ENCODE measurements around the gene STAC2. TPM values are rescaled to one million over a fixed set of nuclear protein-coding genes. Genes with fewer than 3 reads are reported as not detected.
A peak's percentile ranks its signal among the peaks of the same experiment; 100 is the strongest.

Gene STAC2
- total and polyA plus RNA-seq, 12 donors, result 0.22 to 1.1 (median 0.48) TPM; not detected in 5

DNA sequence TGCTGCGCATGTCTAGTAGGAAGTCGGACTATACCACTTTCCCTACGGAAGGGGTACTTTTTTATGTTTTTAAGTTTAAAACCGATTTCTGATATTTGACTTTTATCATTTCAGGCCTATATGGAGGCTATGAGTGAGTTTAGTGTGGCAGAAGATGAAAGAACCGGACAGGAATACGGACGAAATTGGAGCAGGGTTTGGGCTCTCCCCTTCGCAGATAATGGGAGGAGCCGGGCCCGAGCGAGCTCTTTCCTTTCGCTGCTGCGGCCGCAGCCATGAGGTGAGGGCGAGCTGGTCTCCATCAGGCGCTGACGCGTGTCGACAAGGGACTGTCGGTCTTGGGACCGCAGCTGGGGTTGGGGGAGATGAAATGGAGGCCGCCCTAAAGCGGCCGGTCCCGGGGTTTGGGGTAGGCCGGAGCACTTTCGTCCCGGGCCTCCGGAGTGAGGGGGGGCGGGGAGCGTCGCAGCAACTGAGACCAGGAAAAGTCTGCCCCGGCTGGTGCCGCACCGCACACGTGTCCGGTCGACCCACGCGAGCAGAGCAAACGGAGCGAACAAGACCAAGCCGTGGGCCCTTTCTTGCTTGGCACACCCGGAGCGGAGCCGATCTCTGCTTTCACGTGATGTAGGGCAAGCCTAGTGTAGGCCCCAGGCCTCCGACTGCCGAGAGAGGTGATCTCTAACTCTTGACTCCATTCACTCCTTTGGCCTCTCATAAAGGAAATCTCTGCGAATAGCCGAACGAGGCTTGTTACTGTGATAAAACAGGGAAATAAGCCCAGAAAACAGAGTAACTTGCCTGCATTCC lies 25.5 kb downstream of the STAC2 start, which contains the start of gene RPL19:
RPL19 (plus strand) TSS at position 214 of the 810 bp plus-strand sequence; CDS start at position 276, 62 bp downstream.
- H3K9me3 ChIP-seq (replicated peaks in 1 of 3), result no peaks in the 10 kb centered on the region
- 0 to 1% (median 0%) methylated on average over 24 to 52 of the region's 52 CpGs for WGBS, 4 donors
- H3K36me3 ChIP-seq (replicated peaks in 1 of 2), result peaks cover 0 to 42% of the 10 kb centered on the region in 2 donors
- H3K4me3 ChIP-seq, result peak within 1 kb of the TSS; percentile 39 to 98 (median 78)
- peak; percentile 74 to 87 (median 78) for DNase-seq
- no peaks in the 10 kb centered on the region for H3K27me3 ChIP-seq
- H3K27ac ChIP-seq, result peak within 1 kb of the TSS; percentile 93 to 97 (median 95)
- TF ChIP-seq, protein P1, sequence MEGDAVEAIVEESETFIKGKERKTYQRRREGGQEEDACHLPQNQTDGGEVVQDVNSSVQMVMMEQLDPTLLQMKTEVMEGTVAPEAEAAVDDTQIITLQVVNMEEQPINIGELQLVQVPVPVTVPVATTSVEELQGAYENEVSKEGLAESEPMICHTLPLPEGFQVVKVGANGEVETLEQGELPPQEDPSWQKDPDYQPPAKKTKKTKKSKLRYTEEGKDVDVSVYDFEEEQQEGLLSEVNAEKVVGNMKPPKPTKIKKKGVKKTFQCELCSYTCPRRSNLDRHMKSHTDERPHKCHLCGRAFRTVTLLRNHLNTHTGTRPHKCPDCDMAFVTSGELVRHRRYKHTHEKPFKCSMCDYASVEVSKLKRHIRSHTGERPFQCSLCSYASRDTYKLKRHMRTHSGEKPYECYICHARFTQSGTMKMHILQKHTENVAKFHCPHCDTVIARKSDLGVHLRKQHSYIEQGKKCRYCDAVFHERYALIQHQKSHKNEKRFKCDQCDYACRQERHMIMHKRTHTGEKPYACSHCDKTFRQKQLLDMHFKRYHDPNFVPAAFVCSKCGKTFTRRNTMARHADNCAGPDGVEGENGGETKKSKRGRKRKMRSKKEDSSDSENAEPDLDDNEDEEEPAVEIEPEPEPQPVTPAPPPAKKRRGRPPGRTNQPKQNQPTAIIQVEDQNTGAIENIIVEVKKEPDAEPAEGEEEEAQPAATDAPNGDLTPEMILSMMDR (IDR thresholded peaks at IDR 0.05), result peak in 1 of 6 experiments; percentile 23
- TF ChIP-seq POLR2A (IDR thresholded peaks at IDR 0.05), result peak; percentile 56 to 57
- peaks cover 27 to 37% of the 10 kb centered on the region in 2 donors for H3K4me1 ChIP-seq (replicated peaks in 1 of 2)
- intact Hi-C loops (cut with DNase I), result no loop called here

DNA sequence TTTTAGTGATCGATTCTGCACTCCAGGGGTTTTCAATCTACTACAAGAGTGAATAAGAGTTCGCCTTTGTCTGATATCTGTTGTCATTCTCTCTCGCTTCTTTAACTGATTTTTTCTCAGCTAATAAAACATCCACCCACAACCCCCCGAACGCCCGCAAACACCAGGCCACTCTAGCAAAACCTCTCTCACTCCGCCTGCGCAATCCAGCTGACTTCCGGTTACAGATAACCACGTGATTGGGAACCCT lies 26.0 kb downstream of the STAC2 start:
- H3K9me3 ChIP-seq (replicated peaks in 1 of 3), result no peaks in the 10 kb centered on the region
- H3K4me1 ChIP-seq (replicated peaks in 1 of 2), result peaks cover 27 to 37% of the 10 kb centered on the region in 2 donors
- no peaks in the 10 kb centered on the region for H3K27me3 ChIP-seq
- H3K27ac ChIP-seq, result peak overlapping the region; percentile 93 to 97 (median 95)
- WGBS, 4 donors, result 0 to 1% (median 0%) methylated on average over 10 of the region's 10 CpGs
- intact Hi-C loops (cut with DNase I), result no loop called here
- peak; percentile 88 to 97 (median 95) for DNase-seq
- H3K4me3 ChIP-seq, result peak overlapping the region in 2 of 4 donors; percentile 73 to 83
- peaks cover 0 to 37% of the 10 kb centered on the region in 2 donors for H3K36me3 ChIP-seq (replicated peaks in 1 of 2)
- TF ChIP-seq, protein P1 (IDR thresholded peaks at IDR 0.05), result no peak
- peak in 1 of 2 donors; percentile 70 for TF ChIP-seq POLR2A (IDR thresholded peaks at IDR 0.05)

DNA sequence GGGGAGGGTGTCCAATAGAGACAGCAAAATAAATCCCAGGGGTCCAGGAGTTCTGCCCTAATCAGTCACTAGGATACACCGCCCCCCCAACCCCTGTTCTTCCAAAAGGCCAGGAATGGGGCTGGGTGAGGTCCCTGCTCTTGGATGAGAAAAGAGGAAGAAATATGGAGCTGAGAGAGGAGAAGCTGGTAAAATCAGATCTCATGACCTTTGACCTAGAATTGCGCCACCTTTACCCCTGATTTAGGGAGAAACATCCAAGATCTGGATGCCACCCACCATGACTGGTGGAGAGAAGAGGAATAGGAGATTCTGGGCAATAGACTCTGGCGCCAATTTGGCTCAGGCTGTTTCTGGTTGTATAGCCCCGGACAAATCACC lies 27.6 kb downstream of the STAC2 start:
- H3K27me3 ChIP-seq, result no peaks in the 10 kb centered on the region
- peaks cover 27 to 37% of the 10 kb centered on the region in 2 donors for H3K4me1 ChIP-seq (replicated peaks in 1 of 2)
- peaks cover 0 to 22% of the 10 kb centered on the region in 2 donors for H3K36me3 ChIP-seq (replicated peaks in 1 of 2)
- intact Hi-C loops (cut with DNase I), result no loop called here
- no peaks in the 10 kb centered on the region for H3K9me3 ChIP-seq (replicated peaks in 1 of 3)
- 59 to 77% (median 66%) methylated on average over 4 of the region's 4 CpGs for WGBS, 4 donors
- H3K4me3 ChIP-seq, result peak overlapping the region in 1 of 4 donors; percentile 77
- TF ChIP-seq, protein P1 (IDR thresholded peaks at IDR 0.05), result no peak
- no peak for TF ChIP-seq POLR2A (IDR thresholded peaks at IDR 0.05)
- peak overlapping the region in 3 of 5 donors; percentile 4 to 96 (median 79) for H3K27ac ChIP-seq
- peak in 2 of 7 donors; percentile 35 to 38 for DNase-seq

DNA sequence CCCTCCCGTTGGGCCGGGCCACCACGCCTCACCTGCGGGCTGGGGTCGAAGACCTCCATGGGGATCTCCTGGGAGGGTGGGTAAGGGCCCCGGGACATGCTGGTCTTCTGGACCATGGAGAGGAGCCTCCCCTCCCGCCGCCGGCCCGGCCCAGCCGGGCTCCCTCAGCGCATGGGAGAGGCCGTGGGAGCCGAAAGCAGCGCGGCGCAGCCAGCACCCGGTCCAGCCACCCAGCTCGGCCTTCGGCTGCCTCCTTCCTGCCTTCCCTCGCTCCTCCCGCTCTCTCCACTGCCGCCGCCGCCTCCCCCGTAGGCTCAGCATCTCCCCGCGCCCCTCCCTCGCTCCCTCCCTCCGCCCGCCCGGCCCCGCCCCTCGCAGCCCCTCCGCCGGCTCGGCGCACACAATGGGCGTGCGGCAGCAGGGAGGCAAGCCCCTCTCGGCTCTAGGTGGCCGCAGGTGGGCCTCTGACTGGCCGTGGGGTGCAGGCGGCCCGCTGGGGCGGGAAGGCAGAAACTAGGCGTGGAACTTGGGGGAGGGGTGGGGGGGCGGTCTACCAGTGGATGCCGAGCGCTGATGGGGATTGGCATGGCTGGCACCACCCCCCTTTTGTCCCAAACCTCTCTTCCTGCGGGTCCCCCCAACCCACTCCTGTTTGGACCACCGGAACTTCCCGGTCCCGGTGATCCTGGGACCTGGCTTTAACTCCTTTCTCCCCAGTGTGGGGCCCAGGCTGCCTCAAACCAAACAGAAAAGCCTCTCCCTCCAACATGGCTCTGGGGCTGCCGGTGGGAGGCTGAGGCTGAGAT lies 28.2 kb downstream of the STAC2 start, which contains the start of gene CACNB1:
CACNB1 (minus strand) TSS at position 290 of the 806 bp plus-strand sequence; CDS start at position 116, 174 bp downstream.
- peaks cover 27 to 35% of the 10 kb centered on the region in 2 donors for H3K4me1 ChIP-seq (replicated peaks in 1 of 2)
- H3K27me3 ChIP-seq, result no peaks in the 10 kb centered on the region
- intact Hi-C loops (cut with DNase I), result no loop called here
- peak; percentile 72 to 83 (median 76) for DNase-seq
- H3K36me3 ChIP-seq (replicated peaks in 1 of 2), result peaks cover 0 to 16% of the 10 kb centered on the region in 2 donors
- no peaks in the 10 kb centered on the region for H3K9me3 ChIP-seq (replicated peaks in 1 of 3)
- H3K27ac ChIP-seq, result peak within 1 kb of the TSS in 3 of 5 donors; percentile 4 to 96 (median 79)
- TF ChIP-seq, protein P1 (IDR thresholded peaks at IDR 0.05), result no peak
- peak; percentile 15 to 58 for TF ChIP-seq POLR2A (IDR thresholded peaks at IDR 0.05)
- peak within 1 kb of the TSS in 3 of 4 donors; percentile 16 to 77 (median 44) for H3K4me3 ChIP-seq
- 0 to 1% (median 1%) methylated on average over 11 to 55 of the region's 55 CpGs; no CpG with 5 or more reads in 1 of the 4 donors for WGBS, 4 donors

All from adrenal gland (tissue), 12 donors.